Neural cell (in vitro differentiated cells): ENCODE results near the gene PAK5. TPM values are rescaled to one million over a fixed set of nuclear protein-coding genes. Genes with fewer than 3 reads are reported as not detected.

Source experiments
- H2AFZ ChIP-seq: fragments of 200-600, 300-800 bp; sonication (generic), shearing (Covaris generic); 2 replicates; pipeline ENCODE4 v1.6.0; 2014; ENCODE audit warnings: low read depth, mild to moderate bottlenecking, antibody characterized with exemption, low read length, moderate library complexity
- H3F3A ChIP-seq: fragments of 200-600 bp; shearing (Covaris generic); 2 replicates; pipeline ENCODE4 v1.6.1; 2016; ENCODE audit warnings: mild to moderate bottlenecking, moderate library complexity, mixed read lengths, antibody characterized with exemption, low read length; ENCODE audit not compliant: insufficient read depth, poor library complexity, severe bottlenecking
- H3K27ac ChIP-seq: fragments of 200-600, 300-800 bp; sonication (generic), shearing (Covaris generic); 2 replicates; pipeline ENCODE4 v1.5.1; 2014; ENCODE audit warnings: mild to moderate bottlenecking, low read length, moderate library complexity
- H3K27me3 ChIP-seq: fragments of 300-800, 200-600 bp; sonication (generic), shearing (Covaris generic); 2 replicates; pipeline ENCODE4 v1.6.0; 2014; ENCODE audit warnings: mild to moderate bottlenecking, low read depth, low read length, moderate library complexity; ENCODE audit not compliant: insufficient read depth
- H3K36me3 ChIP-seq: fragments of 300-800, 200-600 bp; sonication (generic), shearing (Covaris generic); 2 replicates; pipeline ENCODE4 v1.5.1; 2014; ENCODE audit warnings: mild to moderate bottlenecking, antibody characterized with exemption, low read length, moderate library complexity; ENCODE audit not compliant: insufficient read depth
- H3K4me2 ChIP-seq: fragments of 300-800, 200-600 bp; sonication (generic), shearing (Covaris generic); 2 replicates; pipeline ENCODE4 v1.6.0; 2014; ENCODE audit warnings: mild to moderate bottlenecking, low read length
- H3K4me3 ChIP-seq: fragments of 300-800, 200-600 bp; sonication (generic), shearing (Covaris generic); 2 replicates; pipeline ENCODE4 v1.5.1; 2014; ENCODE audit warnings: mild to moderate bottlenecking, low read length, moderate library complexity
- H3K79me2 ChIP-seq: fragments of 200-600 bp; shearing (Covaris generic); replicated peaks from 2 replicates; pipeline ENCODE4 v1.6.0; 2014; ENCODE audit warnings: mild to moderate bottlenecking, low read length, moderate library complexity; ENCODE audit not compliant: insufficient read depth
- H3K9ac ChIP-seq: fragments of 300-800, 200-600 bp; sonication (generic), shearing (Covaris generic); 2 replicates; pipeline ENCODE4 v1.6.1; 2016; ENCODE audit warnings: mild to moderate bottlenecking, low read length, mixed read lengths
- H3K9me2 ChIP-seq: fragments of 200-600 bp; shearing (Covaris generic); 2 replicates; pipeline ENCODE4 v1.6.1; 2016; ENCODE audit warnings: mild to moderate bottlenecking, low read length, mixed read lengths; ENCODE audit not compliant: insufficient read depth
- H3K9me3 ChIP-seq: fragments of 200-600, 300-800 bp; sonication (generic), shearing (Covaris generic); 2 replicates; pipeline ENCODE4 v1.6.1; 2016; ENCODE audit warnings: mild to moderate bottlenecking, mixed run types, low read length, moderate library complexity, mixed read lengths
- H4K20me1 ChIP-seq: fragments of 200-600 bp; shearing (Covaris generic); 2 replicates; pipeline ENCODE4 v1.6.1; 2016; ENCODE audit warnings: mild to moderate bottlenecking, mixed run types; ENCODE audit not compliant: insufficient read depth
- EP300 ChIP-seq: fragments of 450-650 bp; conservative IDR thresholded peaks from 2 replicates; pipeline ENCODE4 v1.6.1; 2014; ENCODE audit warnings: antibody characterized with exemption, mild to moderate bottlenecking, moderate library complexity; ENCODE audit not compliant: poor library complexity, severe bottlenecking
- EZH2 ChIP-seq: fragments of 200-600, 300-800 bp; shearing (Covaris generic), sonication (generic); IDR thresholded peaks from 2 replicates; pipeline ENCODE4 v1.6.1; 2014; ENCODE audit warnings: antibody characterized with exemption, low read length, borderline replicate concordance, mild to moderate bottlenecking; ENCODE audit not compliant: insufficient read depth, poor library complexity, severe bottlenecking
- MXI1 ChIP-seq: fragments of 450-650 bp; conservative IDR thresholded peaks from 2 replicates; pipeline ENCODE4 v1.6.1; 2014; ENCODE audit warnings: antibody characterized with exemption, mild to moderate bottlenecking; ENCODE audit not compliant: poor library complexity, severe bottlenecking
- POLR2AphosphoS5 ChIP-seq: IDR thresholded peaks from 2 replicates; pipeline ENCODE4 v1.6.1; 2012
- RAD21 ChIP-seq: fragments of 450-650 bp; conservative IDR thresholded peaks from 2 replicates; pipeline ENCODE4 v1.6.1; 2014; ENCODE audit warnings: antibody characterized with exemption, mild to moderate bottlenecking, moderate library complexity
- REST ChIP-seq: IDR thresholded peaks from 2 replicates; pipeline ENCODE4 v1.6.1; 2012; ENCODE audit warnings: borderline replicate concordance
- SMC3 ChIP-seq: fragments of 450-650 bp; conservative IDR thresholded peaks from 2 replicates; pipeline ENCODE4 v1.6.1; 2014; ENCODE audit warnings: antibody characterized with exemption, mild to moderate bottlenecking, moderate library complexity; ENCODE audit not compliant: poor library complexity
- TAF1 ChIP-seq: IDR thresholded peaks from 2 replicates; pipeline ENCODE4 v1.6.1; 2012; ENCODE audit warnings: low read depth
- polyA plus RNA-seq: library from polyadenylated mRNA; depleted of rRNA; stranded (reverse); fragments of >200 nt; gene quantifications from 2 replicates; pipeline ENCODE4 v1.2.3, GENCODE V29; 2014
- TF ChIP-seq, protein P1 (sequence below): fragments of 450-650 bp; IDR thresholded peaks from 2 replicates; pipeline ENCODE4 v1.5.1; 2014; ENCODE audit warnings: antibody characterized with exemption, mild to moderate bottlenecking, moderate library complexity; ENCODE audit not compliant: poor library complexity, severe bottlenecking

PAK5 gene
- polyA plus RNA-seq, 1 donor from 2014 or later, result 48.3 TPM

GRCh38 chr20:9508696-9509178, 330.1 kb downstream of the PAK5 start:
- H3F3A ChIP-seq, result no peaks in the 10 kb centered on the region
- no peak overlapping the region for H2AFZ ChIP-seq
- H3K9ac ChIP-seq, result no peak overlapping the region
- no peak overlapping the region for H3K4me2 ChIP-seq
- TF ChIP-seq REST (no peak), RAD21 (no peak), SMC3 (no peak), MXI1 (no peak), POLR2AphosphoS5 (no peak), EZH2 (no peak), EP300 (no peak), TAF1 (no peak)
- TF ChIP-seq, protein P1, sequence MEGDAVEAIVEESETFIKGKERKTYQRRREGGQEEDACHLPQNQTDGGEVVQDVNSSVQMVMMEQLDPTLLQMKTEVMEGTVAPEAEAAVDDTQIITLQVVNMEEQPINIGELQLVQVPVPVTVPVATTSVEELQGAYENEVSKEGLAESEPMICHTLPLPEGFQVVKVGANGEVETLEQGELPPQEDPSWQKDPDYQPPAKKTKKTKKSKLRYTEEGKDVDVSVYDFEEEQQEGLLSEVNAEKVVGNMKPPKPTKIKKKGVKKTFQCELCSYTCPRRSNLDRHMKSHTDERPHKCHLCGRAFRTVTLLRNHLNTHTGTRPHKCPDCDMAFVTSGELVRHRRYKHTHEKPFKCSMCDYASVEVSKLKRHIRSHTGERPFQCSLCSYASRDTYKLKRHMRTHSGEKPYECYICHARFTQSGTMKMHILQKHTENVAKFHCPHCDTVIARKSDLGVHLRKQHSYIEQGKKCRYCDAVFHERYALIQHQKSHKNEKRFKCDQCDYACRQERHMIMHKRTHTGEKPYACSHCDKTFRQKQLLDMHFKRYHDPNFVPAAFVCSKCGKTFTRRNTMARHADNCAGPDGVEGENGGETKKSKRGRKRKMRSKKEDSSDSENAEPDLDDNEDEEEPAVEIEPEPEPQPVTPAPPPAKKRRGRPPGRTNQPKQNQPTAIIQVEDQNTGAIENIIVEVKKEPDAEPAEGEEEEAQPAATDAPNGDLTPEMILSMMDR, result no peak
- H3K9me2 ChIP-seq, result no peaks in the 10 kb centered on the region
- peaks cover 90% of the 10 kb centered on the region for H3K27me3 ChIP-seq
- H3K79me2 ChIP-seq, result no peaks in the 10 kb centered on the region
- H3K4me3 ChIP-seq, result no peak overlapping the region
- H3K36me3 ChIP-seq, result no peaks in the 10 kb centered on the region
- H4K20me1 ChIP-seq, result no peaks in the 10 kb centered on the region
- no peak overlapping the region for H3K27ac ChIP-seq
- peaks cover 6% of the 10 kb centered on the region for H3K9me3 ChIP-seq

DNA sequence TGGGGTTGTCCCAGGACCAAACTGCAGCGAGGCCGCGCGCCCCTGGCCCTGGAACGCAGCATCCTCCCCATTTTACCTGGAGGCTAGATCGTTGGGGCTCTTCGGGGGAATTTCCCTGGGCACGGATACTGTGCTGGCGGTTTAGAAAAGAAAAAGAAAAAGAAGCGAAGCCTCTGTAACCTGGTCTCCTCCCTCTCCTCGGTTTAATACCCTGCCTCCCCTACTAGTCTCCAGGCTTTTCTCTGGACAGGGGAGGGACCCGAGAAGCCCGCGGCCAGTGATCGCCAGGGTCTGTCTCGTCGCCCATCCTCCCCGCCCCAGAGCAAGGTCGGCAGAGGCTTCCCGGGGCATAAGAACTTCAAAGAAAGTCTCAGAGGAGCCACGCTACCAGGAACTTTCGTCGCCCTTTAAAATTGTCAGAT, 330.6 kb downstream of the PAK5 start:
- TF ChIP-seq REST (no peak), EP300 (no peak), TAF1 (no peak), EZH2 (no peak), SMC3 (no peak), POLR2AphosphoS5 (no peak), MXI1 (no peak), RAD21 (no peak)
- TF ChIP-seq, protein P1, result no peak
- Histone ChIP-seq H3K36me3 (no peaks in the 10 kb centered on the region), H3K27ac (no peak overlapping the region), H3K79me2 (no peaks in the 10 kb centered on the region), H3K4me3 (peak overlapping the region; percentile 45), H2AFZ (no peak overlapping the region), H3K4me2 (no peak overlapping the region), H3K9me2 (no peaks in the 10 kb centered on the region), H4K20me1 (no peaks in the 10 kb centered on the region), H3K9ac (no peak overlapping the region), H3F3A (no peaks in the 10 kb centered on the region), H3K9me3 (peaks cover 6% of the 10 kb centered on the region), H3K27me3 (peaks cover 85% of the 10 kb centered on the region)
